Motor neuron (in vitro differentiated cells): Measurements from ENCODE around the gene NCOA5. TPM values are rescaled to one million over a fixed set of nuclear protein-coding genes. Genes with fewer than 3 reads are reported as not detected.

Experiments used
- ATAC-seq, 8 experiments: fragments of 200-7000 bp; cut with Tn5 transposase; replicated peaks in 6 of 8; 2 replicates each; pipeline ENCODE4 v1.8.0; 2021; ENCODE audit warnings: mild to moderate bottlenecking in 8 of 8, moderate library complexity in 8 of 8
- H3K27ac ChIP-seq, 2 donors: fragments of 250-450 bp; sonication (Bioruptor Pico); 2 replicates each; pipeline ENCODE4 v1.9.0; 2021; ENCODE audit warnings: antibody characterized with exemption in 2 of 2, mild to moderate bottlenecking in 2 of 2, moderate library complexity in 1 of 2
- H3K4me1 ChIP-seq, 2 donors: fragments of 250-450 bp; sonication (Bioruptor Pico); replicated peaks in 1 of 2; 2 replicates each; pipeline ENCODE4 v1.6.1; 2021; ENCODE audit warnings: antibody characterized with exemption in 2 of 2, mild to moderate bottlenecking in 2 of 2, moderate library complexity in 1 of 2
- H3K4me3 ChIP-seq, 5 donors: fragments of 250-450 bp; sonication (Bioruptor Pico); 2 replicates each; pipeline ENCODE4 v1.9.0; 2021; ENCODE audit warnings: antibody characterized with exemption in 5 of 5, mild to moderate bottlenecking in 5 of 5, moderate library complexity in 4 of 5
- WGBS, 10 experiments: fragments of 450-650 bp; shearing (Covaris generic); methylation state at CpG; one replicate each; pipeline ENCODE4 v1.0.0; 2022; 5-methylcytosine and 5-hydroxymethylcytosine counted together
- in situ Hi-C, 9 experiments: fragments of 400-800 bp; cut with MboI; loops; one replicate each; pipeline ENCODE4 v1.15.0; 2021; ENCODE audit warnings: low sequenced_read_pairs in 9 of 9, low pct_unique_long_range_greater_than_20kb in 2 of 9; ENCODE audit not compliant: unreplicated experiment in 9 of 9
- total RNA-seq, 8 experiments: library from RNA; unstranded; fragments of 300-600 nt; gene quantifications; 2 replicates each; pipeline versions ENCODE4 v1.2.3 to v1.2.4, GENCODE V29; 2022

The NCOA5 gene
- total RNA-seq, 8 experiments from 2014 or later, result 11.9 to 44.1 (median 18.3) TPM

DNA sequence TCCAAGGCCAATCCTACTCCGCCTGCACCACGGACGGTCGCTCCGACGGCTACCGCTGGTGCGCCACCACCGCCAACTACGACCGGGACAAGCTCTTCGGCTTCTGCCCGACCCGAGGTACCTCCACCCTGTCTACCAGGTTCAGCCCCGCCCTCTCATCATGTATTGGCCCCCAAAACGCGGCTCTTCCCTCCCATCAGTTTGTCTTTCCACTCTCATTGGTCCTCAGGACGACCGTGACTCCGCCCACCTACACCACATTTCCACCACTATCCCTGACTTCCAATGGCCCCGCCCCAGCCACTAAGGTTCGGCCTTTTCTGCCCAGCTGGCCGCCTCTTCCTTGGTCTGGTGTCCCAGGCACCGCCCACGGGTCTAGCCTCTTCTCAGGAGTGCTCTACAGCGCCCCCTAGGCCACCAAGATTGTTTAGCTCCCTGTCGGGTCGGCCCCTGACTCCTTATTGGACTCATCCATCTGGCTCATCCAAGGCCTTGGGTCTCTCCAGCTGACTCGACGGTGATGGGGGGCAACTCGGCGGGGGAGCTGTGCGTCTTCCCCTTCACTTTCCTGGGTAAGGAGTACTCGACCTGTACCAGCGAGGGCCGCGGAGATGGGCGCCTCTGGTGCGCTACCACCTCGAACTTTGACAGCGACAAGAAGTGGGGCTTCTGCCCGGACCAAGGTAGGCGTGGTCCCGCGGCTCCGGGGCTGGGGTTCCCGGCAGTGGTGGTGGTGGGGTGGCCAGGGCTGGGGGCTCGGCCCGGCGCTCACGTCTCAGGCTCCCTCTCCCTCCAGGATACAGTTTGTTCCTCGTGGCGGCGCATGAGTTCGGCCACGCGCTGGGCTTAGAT, 77.9 kb downstream of the NCOA5 start:
- ATAC-seq, result peak in 3 of 8 experiments; percentile 39 to 77 (median 48)
- WGBS, 10 experiments, result 0 to 91% (median 36%) methylated on average over 2 to 22 of the region's 57 CpGs; no CpG with 5 or more reads in 3 of the 10 experiments
- H3K4me3 ChIP-seq, result no peak overlapping the region

More for the DNA sequence above, 77.9 kb downstream of the NCOA5 start:
- in situ Hi-C loops, result loop anchor here in 1 of 9 experiments (25.0 kb wide), 1 partner anchor 325 kb away; no protein-coding TSS in a partner anchor
- no peak overlapping the region for H3K27ac ChIP-seq
- peaks cover 0 to 6% of the 10 kb centered on the region in 2 donors for H3K4me1 ChIP-seq

Other genes with a start within 250 kb of the NCOA5 start
- 10 to 100 TPM; 25.8 to 46.6 (median 29.6) TPM for gene ACOT8, start 232.6 kb downstream of the NCOA5 start, total RNA-seq
- 1 to 10 TPM; 2.7 to 9.1 (median 7.7) TPM for gene ZSWIM3, start 232.3 kb downstream of the NCOA5 start, total RNA-seq
- 10 to 100 TPM in 2 of 8 experiments, 1 to 10 TPM in 6; 6.6 to 12.3 (median 8.9) TPM for gene ZSWIM1, start 208.7 kb downstream of the NCOA5 start, total RNA-seq
- 1 to 10 TPM; 1.1 to 4.1 (median 2.6) TPM for gene SPATA25, start 202.3 kb downstream of the NCOA5 start, total RNA-seq
- 10 to 100 TPM in 1 of 8 experiments, 1 to 10 TPM in 7; 4.0 to 10.8 (median 5.7) TPM for gene NEURL2, start 198.8 kb downstream of the NCOA5 start, total RNA-seq
- 100 to 1,000 TPM in 3 of 8 experiments, 10 to 100 TPM in 5; 16.0 to 395 (median 55.2) TPM for gene CTSA, start 198.6 kb downstream of the NCOA5 start, total RNA-seq
- 100 to 1,000 TPM in 2 of 8 experiments, 10 to 100 TPM in 6; 30.7 to 638 (median 41.2) TPM for gene PLTP, start 177.8 kb downstream of the NCOA5 start, total RNA-seq
- 10 to 100 TPM in 7 of 8 experiments, 1 to 10 TPM in 1; 6.7 to 58.9 (median 20.4) TPM for gene PCIF1, start 155.3 kb downstream of the NCOA5 start, total RNA-seq
- gene ZNF335, start 117.8 kb downstream of the NCOA5 start, total RNA-seq, result 10 to 100 TPM in 6 of 8 experiments, 1 to 10 TPM in 2; 7.3 to 21.9 (median 12.1) TPM
- gene MMP9, start 81.1 kb downstream of the NCOA5 start, total RNA-seq, result under 1 TPM in 4 of 8 experiments, not detected in 4; 0.09 to 0.81 (median 0.18) TPM
- gene SLC12A5, start 60.7 kb downstream of the NCOA5 start, total RNA-seq, result 10 to 100 TPM in 5 of 8 experiments, 1 to 10 TPM in 2, under 1 TPM in 1; 0.81 to 55.8 (median 25.1) TPM
- gene CD40, start 28.4 kb upstream of the NCOA5 start, total RNA-seq, result 1 to 10 TPM in 4 of 8 experiments, under 1 TPM in 4; 0.11 to 4.6 (median 1.1) TPM
- gene CDH22, start 218.5 kb upstream of the NCOA5 start, total RNA-seq, result 1 to 10 TPM in 5 of 8 experiments, under 1 TPM in 3; 0.36 to 4.4 (median 2.3) TPM